DOHH2 (cell line): ENCODE results near the gene PHF24.

Source experiments
- H3F3A ChIP-seq: fragments of 200-600 bp; sonication (generic), shearing (Covaris generic); 2 replicates; pipeline ENCODE4 v1.6.0; 2016; ENCODE audit warnings: antibody characterized with exemption, mild to moderate bottlenecking; ENCODE audit not compliant: control insufficient read depth, insufficient read depth
- H3K27ac ChIP-seq: fragments of 200-600 bp; sonication (generic); 2 replicates; pipeline ENCODE4 v1.5.1; 2014; ENCODE audit warnings: low read depth, mild to moderate bottlenecking, low read length, moderate library complexity
- H3K27me3 ChIP-seq: fragments of 200-600 bp; sonication (generic); 2 replicates; pipeline ENCODE4 v1.6.1; 2014; ENCODE audit warnings: mild to moderate bottlenecking, low read length, mixed read lengths; ENCODE audit not compliant: control insufficient read depth
- H3K36me3 ChIP-seq: fragments of 200-600 bp; sonication (generic); 2 replicates; pipeline ENCODE4 v1.6.1; 2014; ENCODE audit warnings: mild to moderate bottlenecking, low read length, moderate library complexity, mixed read lengths; ENCODE audit not compliant: control insufficient read depth
- H3K4me1 ChIP-seq: fragments of 200-600 bp; sonication (generic); 2 replicates; pipeline ENCODE4 v1.6.1; 2014; ENCODE audit warnings: mild to moderate bottlenecking, low read length, mixed read lengths; ENCODE audit not compliant: control insufficient read depth
- H3K4me2 ChIP-seq: fragments of 200-600 bp; sonication (generic); 2 replicates; pipeline ENCODE4 v1.6.0; 2014; ENCODE audit warnings: mild to moderate bottlenecking, low read length, moderate library complexity
- H3K4me3 ChIP-seq: fragments of 200-600 bp; sonication (generic); 2 replicates; pipeline ENCODE4 v1.5.1; 2014; ENCODE audit warnings: mild to moderate bottlenecking, low read length, mixed read lengths
- H3K79me2 ChIP-seq: fragments of 200-600 bp; sonication (generic); 2 replicates; pipeline ENCODE4 v1.6.1; 2014; ENCODE audit warnings: mild to moderate bottlenecking, low read length, mixed read lengths; ENCODE audit not compliant: control insufficient read depth
- H3K9me2 ChIP-seq: fragments of 200-600 bp; sonication (generic); replicated peaks from 2 replicates; pipeline ENCODE4 v1.6.1; 2014; ENCODE audit warnings: mild to moderate bottlenecking, low read length, mixed read lengths; ENCODE audit not compliant: control insufficient read depth
- H3K9me3 ChIP-seq: fragments of 200-600 bp; sonication (generic); 2 replicates; pipeline ENCODE4 v1.6.1; 2014; ENCODE audit warnings: antibody characterized with exemption, low read length, mixed read lengths; ENCODE audit not compliant: control insufficient read depth, insufficient read depth
- H4K20me1 ChIP-seq: fragments of 200-600 bp; sonication (generic); 2 replicates; pipeline ENCODE4 v1.6.0; 2014; ENCODE audit warnings: low read depth, mild to moderate bottlenecking, antibody characterized with exemption, low read length, moderate library complexity; ENCODE audit not compliant: control insufficient read depth, insufficient read depth
- EZH2phosphoT487 ChIP-seq: fragments of 200-600 bp; sonication (generic); IDR thresholded peaks from 2 replicates; pipeline ENCODE4 v1.6.1; 2017; ENCODE audit warnings: borderline replicate concordance, mild to moderate bottlenecking, antibody characterized with exemption, low read length, moderate library complexity, mixed read lengths
- TF ChIP-seq, protein P1 (sequence below): fragments of 200-600 bp; sonication (generic); IDR thresholded peaks from one replicate; pipeline ENCODE4 v1.5.1; 2014; ENCODE audit warnings: antibody characterized with exemption, mild to moderate bottlenecking, low read depth, low read length; ENCODE audit not compliant: poor library complexity, severe bottlenecking

PHF24 gene

DNA sequence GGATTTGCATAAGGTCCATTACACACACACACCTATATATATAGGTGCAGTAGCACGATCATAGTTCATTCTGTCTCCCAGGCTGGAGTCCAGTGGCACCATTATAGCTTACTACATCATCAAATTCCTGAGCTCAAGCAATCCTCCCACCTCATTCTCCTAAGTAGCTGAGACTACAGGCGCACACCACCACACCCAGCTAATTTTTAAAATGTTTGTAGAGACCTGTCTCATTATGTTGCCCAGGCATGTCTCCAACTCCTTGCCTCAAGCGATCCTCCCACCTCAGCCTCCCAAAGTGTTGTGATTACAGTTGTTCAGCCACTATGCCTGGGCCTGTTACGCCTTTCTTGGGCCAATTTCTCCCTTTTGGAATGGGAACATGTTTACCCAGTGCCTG lies 71.2 kb downstream of the PHF24 start:
- Histone ChIP-seq H3F3A (no peaks in the 10 kb centered on the region), H3K9me2 (no peaks in the 10 kb centered on the region), H4K20me1 (no peaks in the 10 kb centered on the region), H3K27me3 (no peaks in the 10 kb centered on the region), H3K79me2 (no peaks in the 10 kb centered on the region), H3K4me1 (peaks cover 10% of the 10 kb centered on the region), H3K4me3 (no peak overlapping the region), H3K9me3 (no peaks in the 10 kb centered on the region), H3K36me3 (no peaks in the 10 kb centered on the region), H3K4me2 (no peak overlapping the region), H3K27ac (no peak overlapping the region)
- TF ChIP-seq, protein P1, sequence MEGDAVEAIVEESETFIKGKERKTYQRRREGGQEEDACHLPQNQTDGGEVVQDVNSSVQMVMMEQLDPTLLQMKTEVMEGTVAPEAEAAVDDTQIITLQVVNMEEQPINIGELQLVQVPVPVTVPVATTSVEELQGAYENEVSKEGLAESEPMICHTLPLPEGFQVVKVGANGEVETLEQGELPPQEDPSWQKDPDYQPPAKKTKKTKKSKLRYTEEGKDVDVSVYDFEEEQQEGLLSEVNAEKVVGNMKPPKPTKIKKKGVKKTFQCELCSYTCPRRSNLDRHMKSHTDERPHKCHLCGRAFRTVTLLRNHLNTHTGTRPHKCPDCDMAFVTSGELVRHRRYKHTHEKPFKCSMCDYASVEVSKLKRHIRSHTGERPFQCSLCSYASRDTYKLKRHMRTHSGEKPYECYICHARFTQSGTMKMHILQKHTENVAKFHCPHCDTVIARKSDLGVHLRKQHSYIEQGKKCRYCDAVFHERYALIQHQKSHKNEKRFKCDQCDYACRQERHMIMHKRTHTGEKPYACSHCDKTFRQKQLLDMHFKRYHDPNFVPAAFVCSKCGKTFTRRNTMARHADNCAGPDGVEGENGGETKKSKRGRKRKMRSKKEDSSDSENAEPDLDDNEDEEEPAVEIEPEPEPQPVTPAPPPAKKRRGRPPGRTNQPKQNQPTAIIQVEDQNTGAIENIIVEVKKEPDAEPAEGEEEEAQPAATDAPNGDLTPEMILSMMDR: no peak

DNA sequence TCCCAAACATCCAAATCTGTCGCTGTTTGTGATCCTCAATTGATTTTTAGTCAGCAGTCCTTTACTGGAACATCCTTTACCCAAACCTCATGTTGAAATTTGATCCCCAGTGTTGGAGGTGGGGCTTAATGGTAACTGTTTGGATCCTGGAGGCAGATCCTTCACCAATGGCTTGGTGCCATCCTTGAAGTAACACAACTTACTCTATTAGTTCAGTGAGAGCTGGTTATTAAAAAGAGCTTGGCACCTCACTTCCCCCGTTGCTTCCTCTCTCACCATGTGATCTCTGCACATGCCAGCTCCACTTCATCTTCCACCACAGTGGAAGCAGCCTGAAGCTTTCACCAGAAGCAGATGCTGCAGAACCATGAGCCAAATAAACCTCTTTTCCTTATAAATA lies 71.8 kb downstream of the PHF24 start:
- Histone ChIP-seq H3K9me3 (no peaks in the 10 kb centered on the region), H4K20me1 (no peaks in the 10 kb centered on the region), H3K4me1 (peaks cover 10% of the 10 kb centered on the region), H3K79me2 (no peaks in the 10 kb centered on the region), H3K9me2 (no peaks in the 10 kb centered on the region), H3K4me3 (no peak overlapping the region), H3K27me3 (no peaks in the 10 kb centered on the region), H3F3A (no peaks in the 10 kb centered on the region), H3K36me3 (no peaks in the 10 kb centered on the region), H3K4me2 (no peak overlapping the region), H3K27ac (no peak overlapping the region)
- no peak for TF ChIP-seq EZH2phosphoT487
- TF ChIP-seq, protein P1: no peak
